DND-41 (cell line): ENCODE data around the gene POLD2.

ENCODE experiments used
- ATAC-seq: fragments of 200-7000 bp; cut with Tn5 transposase; 3 replicates; pipeline ENCODE4 v1.9.1; 2021; ENCODE audit warnings: low read depth; ENCODE audit not compliant: insufficient read depth
- DNase-seq: peaks from one replicate; pipeline ENCODE4 v3.0.0-alpha.2; 2020
- H2AFZ ChIP-seq: 2 replicates; pipeline ENCODE4 v1.6.0; 2012; ENCODE audit warnings: low read depth, low read length
- H3K27ac ChIP-seq: 2 replicates; pipeline ENCODE4 v1.5.1; 2012; ENCODE audit warnings: low read length, inconsistent platforms
- H3K27me3 ChIP-seq: fragments of 200-600 bp; sonication (generic); 2 replicates; pipeline ENCODE4 v1.6.0; 2012; ENCODE audit warnings: low read length, mild to moderate bottlenecking, inconsistent platforms; ENCODE audit not compliant: insufficient read depth, poor library complexity
- H3K36me3 ChIP-seq: 2 replicates; pipeline ENCODE4 v1.5.1; 2012; ENCODE audit warnings: low read length, inconsistent platforms; ENCODE audit not compliant: insufficient read depth
- H3K4me1 ChIP-seq: 2 replicates; pipeline ENCODE4 v1.5.1; 2012; ENCODE audit warnings: mild to moderate bottlenecking, low read length; ENCODE audit not compliant: insufficient read depth
- H3K4me2 ChIP-seq: 2 replicates; pipeline ENCODE4 v1.6.0; 2012; ENCODE audit warnings: mild to moderate bottlenecking, moderate library complexity, low read length, inconsistent platforms; ENCODE audit not compliant: insufficient read depth
- H3K4me3 ChIP-seq, 2 experiments: fragments of 200-600 bp in 1 of 2; shearing (Covaris generic) in 1 of 2; 2 replicates each; pipeline ENCODE4 v1.5.1; 2012 to 2016; ENCODE audit warnings: inconsistent platforms in 2 of 2, low read length in 2 of 2, mild to moderate bottlenecking in 2 of 2, low read depth in 1 of 2, moderate library complexity in 1 of 2
- H3K79me2 ChIP-seq: 2 replicates; pipeline ENCODE4 v1.6.0; 2012; ENCODE audit warnings: low read length, inconsistent platforms; ENCODE audit not compliant: insufficient read depth
- H3K9ac ChIP-seq: 2 replicates; pipeline ENCODE4 v1.6.0; 2012; ENCODE audit warnings: low read depth, mild to moderate bottlenecking, inconsistent platforms, low read length, moderate library complexity
- H3K9me3 ChIP-seq: 2 replicates; pipeline ENCODE4 v1.5.1; 2012; ENCODE audit warnings: low read length, moderate library complexity, mild to moderate bottlenecking, inconsistent platforms; ENCODE audit not compliant: insufficient read depth, severe bottlenecking
- H4K20me1 ChIP-seq: 2 replicates; pipeline ENCODE4 v1.6.0; 2012; ENCODE audit warnings: low read length; ENCODE audit not compliant: insufficient read depth
- EZH2 ChIP-seq: IDR thresholded peaks from 3 replicates; pipeline ENCODE4 v1.6.1; 2012; ENCODE audit warnings: borderline replicate concordance, low read depth, mild to moderate bottlenecking, moderate library complexity, low read length, inconsistent platforms; ENCODE audit not compliant: severe bottlenecking
- TF ChIP-seq, protein P1 (sequence below): IDR thresholded peaks from 2 replicates; pipeline ENCODE4 v1.5.1; 2012; ENCODE audit warnings: borderline replicate concordance, low read length, moderate library complexity, mild to moderate bottlenecking; ENCODE audit not compliant: poor library complexity, severe bottlenecking; ENCODE audit errors: extremely low read depth

The POLD2 gene

DNA sequence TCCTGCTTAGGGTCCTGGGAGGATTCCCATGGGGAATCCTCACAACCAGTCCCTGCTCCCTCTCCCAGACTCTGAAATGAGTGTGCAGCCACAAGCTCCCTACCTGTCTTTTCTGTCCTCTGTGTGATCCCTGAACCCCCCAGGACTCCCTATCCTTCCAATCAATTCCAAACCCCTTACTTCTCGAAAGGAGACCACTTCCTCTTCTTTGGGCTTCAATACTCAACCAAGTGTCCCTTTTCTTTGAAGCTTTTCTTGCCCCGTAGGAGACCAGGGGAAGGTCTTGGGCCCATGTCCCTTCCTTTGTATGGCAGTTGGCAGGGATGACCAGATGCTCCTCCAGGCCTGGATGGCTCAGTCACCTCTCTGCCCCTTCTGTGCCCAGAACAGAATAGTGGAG lies 17.5 kb downstream of the POLD2 start:
- Histone ChIP-seq H3K9me3 (no peaks in the 10 kb centered on the region), H3K27me3 (no peaks in the 10 kb centered on the region), H2AFZ (no peak overlapping the region), H3K27ac (peak overlapping the region; percentile 86), H3K36me3 (peaks cover 65% of the 10 kb centered on the region), H3K79me2 (peaks cover 78% of the 10 kb centered on the region), H4K20me1 (peaks cover 64% of the 10 kb centered on the region), H3K4me2 (peak overlapping the region; percentile 98), H3K4me3 (peak overlapping the region; percentile 68 to 92; a peak in 3 of 4 replicates), H3K4me1 (peaks cover 89% of the 10 kb centered on the region), H3K9ac (peak overlapping the region; percentile 94)
- DNase-seq (no peak), ATAC-seq (no peak)
- TF ChIP-seq EZH2, result no peak
- TF ChIP-seq, protein P1, sequence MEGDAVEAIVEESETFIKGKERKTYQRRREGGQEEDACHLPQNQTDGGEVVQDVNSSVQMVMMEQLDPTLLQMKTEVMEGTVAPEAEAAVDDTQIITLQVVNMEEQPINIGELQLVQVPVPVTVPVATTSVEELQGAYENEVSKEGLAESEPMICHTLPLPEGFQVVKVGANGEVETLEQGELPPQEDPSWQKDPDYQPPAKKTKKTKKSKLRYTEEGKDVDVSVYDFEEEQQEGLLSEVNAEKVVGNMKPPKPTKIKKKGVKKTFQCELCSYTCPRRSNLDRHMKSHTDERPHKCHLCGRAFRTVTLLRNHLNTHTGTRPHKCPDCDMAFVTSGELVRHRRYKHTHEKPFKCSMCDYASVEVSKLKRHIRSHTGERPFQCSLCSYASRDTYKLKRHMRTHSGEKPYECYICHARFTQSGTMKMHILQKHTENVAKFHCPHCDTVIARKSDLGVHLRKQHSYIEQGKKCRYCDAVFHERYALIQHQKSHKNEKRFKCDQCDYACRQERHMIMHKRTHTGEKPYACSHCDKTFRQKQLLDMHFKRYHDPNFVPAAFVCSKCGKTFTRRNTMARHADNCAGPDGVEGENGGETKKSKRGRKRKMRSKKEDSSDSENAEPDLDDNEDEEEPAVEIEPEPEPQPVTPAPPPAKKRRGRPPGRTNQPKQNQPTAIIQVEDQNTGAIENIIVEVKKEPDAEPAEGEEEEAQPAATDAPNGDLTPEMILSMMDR, result no peak

DNA sequence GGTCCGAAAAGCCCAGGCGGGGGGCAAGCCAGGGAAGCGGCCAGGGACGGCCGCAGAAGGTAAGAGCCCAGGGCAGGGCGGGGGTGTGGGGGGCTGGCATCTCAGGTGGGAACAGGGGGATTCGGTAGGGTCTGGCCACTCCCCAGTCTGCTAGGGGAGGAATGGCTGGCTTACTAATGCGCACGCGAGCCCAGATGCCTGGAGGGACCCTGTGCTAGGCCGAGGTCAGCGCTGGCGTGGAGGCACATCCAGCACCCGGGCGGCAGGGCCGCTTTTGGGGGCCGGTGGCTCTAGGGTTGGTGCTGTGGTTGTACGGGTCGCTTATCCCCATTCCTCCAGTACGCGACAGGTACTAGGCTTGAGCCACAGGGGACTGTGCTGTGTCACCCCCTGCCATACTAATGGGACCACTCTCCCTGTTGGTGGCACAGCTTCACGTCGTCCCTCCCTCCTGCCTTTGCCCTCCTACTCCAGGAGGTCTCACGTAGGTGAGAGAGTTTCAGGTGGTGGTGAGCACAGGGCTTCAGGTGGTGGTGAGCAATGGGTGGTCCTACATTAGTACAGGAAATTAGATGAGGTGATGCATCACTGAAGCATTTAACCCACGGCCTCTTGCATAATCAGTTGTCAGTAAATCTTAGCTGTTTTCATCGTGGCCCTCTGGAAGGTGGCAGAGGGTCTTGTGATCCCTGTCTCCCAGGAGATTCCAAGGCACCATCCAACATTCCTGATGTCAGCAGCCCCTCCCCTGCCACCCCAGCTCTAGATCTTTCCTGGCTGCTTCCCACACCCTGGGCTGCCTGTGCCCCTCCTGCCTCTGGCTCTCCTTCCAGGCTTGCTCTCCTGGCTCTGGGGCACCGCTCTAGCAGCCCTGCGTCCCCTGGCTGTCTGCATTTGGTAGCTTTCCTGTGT lies 18.2 kb downstream of the POLD2 start:
- no peak for DNase-seq
- Histone ChIP-seq H2AFZ (peak overlapping the region; percentile 47; the same call in 1 of the 2 replicates), H3K4me3 (peak overlapping the region; percentile 68 to 92), H3K4me1 (peaks cover 89% of the 10 kb centered on the region), H3K27me3 (no peaks in the 10 kb centered on the region), H3K36me3 (peaks cover 58% of the 10 kb centered on the region), H3K79me2 (peaks cover 71% of the 10 kb centered on the region), H3K27ac (peak overlapping the region; percentile 86), H3K4me2 (peak overlapping the region; percentile 98), H3K9ac (peak overlapping the region; percentile 94), H3K9me3 (no peaks in the 10 kb centered on the region), H4K20me1 (peaks cover 57% of the 10 kb centered on the region)
- TF ChIP-seq EZH2, result no peak
- TF ChIP-seq, protein P1, result no peak
- peak; percentile 34 for ATAC-seq

DNA sequence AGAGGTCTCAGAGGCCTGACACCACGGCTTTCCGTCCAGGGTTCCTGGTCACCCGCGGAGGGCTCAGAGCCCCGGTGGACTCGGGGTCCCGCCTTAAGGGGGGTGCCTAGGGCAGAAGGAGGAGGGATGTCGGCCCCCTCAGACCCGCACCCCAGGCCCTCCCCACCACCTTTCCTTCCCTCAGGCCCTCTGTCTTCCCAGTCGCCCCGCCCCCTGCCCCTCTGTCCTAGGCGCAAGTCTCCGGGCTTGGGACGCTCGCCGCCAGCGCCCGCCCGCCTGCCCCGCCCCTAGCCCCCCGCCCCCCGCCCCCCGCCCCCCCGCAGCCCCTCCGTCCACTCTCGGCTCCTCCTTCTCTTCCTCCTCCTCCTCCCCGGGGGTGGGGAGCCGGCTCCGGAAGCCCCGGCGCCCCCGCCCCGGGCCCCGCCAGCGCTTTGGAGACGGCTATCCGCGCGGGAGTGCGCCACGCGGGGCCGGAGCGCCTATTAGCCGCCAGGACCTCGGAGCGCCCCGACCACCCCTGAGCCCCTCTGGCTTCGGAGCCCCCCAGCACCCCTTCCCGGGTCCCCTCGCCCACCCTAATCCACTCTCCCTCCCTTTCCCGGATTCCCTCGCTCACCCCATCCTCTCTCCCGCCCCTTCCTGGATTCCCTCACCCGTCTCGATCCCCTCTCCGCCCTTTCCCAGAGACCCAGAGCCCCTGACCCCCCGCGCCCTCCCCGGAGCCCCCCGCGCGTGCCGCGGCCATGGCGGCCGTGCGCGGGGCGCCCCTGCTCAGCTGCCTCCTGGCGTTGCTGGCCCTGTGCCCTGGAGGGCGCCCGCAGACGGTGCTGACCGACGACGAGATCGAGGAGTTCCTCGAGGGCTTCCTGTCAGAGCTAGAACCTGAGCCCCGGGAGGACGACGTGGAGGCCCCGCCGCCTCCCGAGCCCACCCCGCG lies 19.2 kb downstream of the POLD2 start, which contains the start of gene AEBP1:
TSS of gene AEBP1 (plus strand) at position 423 of the 937 bp plus-strand sequence. CDS start at position 744, 321 bp downstream.
- Histone ChIP-seq H2AFZ (peak within 1 kb of the TSS; percentile 47), H4K20me1 (peaks cover 48% of the 10 kb centered on the region), H3K4me1 (peaks cover 91% of the 10 kb centered on the region), H3K27me3 (no peaks in the 10 kb centered on the region), H3K79me2 (peaks cover 62% of the 10 kb centered on the region), H3K9ac (peak within 1 kb of the TSS; percentile 94), H3K4me3 (peak within 1 kb of the TSS; percentile 68 to 92), H3K27ac (peak within 1 kb of the TSS; percentile 91), H3K36me3 (peaks cover 49% of the 10 kb centered on the region), H3K4me2 (peak within 1 kb of the TSS; percentile 98), H3K9me3 (no peaks in the 10 kb centered on the region)
- ATAC-seq, result peak; percentile 69
- TF ChIP-seq EZH2, result no peak
- TF ChIP-seq, protein P1, result peak; percentile 37
- DNase-seq, result peak; percentile 82
